ENCODE measurements around the gene SNRPA1. TPM values are rescaled to one million over a fixed set of nuclear protein-coding genes. Genes with fewer than 3 reads are reported as not detected.

Gene SNRPA1
- total RNA-seq, 1 donor from 2014 or later: 98.0 TPM

DNA sequence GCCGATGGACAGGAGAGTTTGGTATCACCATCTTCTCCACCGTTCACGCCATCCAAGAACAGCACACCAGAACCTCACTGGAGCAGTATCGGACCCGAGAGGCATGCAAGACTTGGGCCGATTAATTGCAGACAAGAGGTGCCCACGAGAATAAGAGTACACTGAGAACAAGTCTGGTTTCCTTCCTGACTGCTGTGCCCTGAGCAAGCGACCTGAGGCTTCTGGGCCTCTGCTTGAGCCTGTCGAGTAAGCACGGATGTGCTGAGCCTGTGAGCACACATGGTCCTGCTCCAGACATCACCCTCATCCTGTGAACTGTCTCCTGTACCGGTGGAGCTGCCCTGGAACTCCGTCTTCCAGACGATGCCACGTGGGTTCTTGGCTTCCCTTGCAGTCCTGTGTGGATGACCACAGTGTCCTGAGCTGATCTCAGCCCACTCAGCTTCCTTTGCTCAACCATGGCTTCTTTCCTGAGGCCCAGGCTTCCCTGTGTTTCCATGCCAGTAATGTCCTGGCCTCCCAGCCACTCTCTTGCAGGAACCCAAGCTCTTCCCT is 34.3 kb upstream of the SNRPA1 start:
- H3K27ac Mint-ChIP-seq: no peak overlapping the region
- Histone ChIP-seq H3K4me1 (no peaks in the 10 kb centered on the region), H3K79me2 (ENCODE audit: low read depth) (no peaks in the 10 kb centered on the region), H3K9me3 (ENCODE audit: low read depth) (no peaks in the 10 kb centered on the region), H3K9ac (no peak overlapping the region), H3K4me3 (no peak overlapping the region), H3F3A (ENCODE audit: low read depth) (no peaks in the 10 kb centered on the region), H3K27ac (no peak overlapping the region), H3K36me3 (no peaks in the 10 kb centered on the region), H4K20me1 (ENCODE audit: low read depth) (no peaks in the 10 kb centered on the region), H3K27me3 (peaks cover 4% of the 10 kb centered on the region), H3K4me2 (no peak overlapping the region), H2AFZ (replicated peaks) (no peak overlapping the region)
- TF ChIP-seq EZH2 (IDR thresholded peaks at IDR 0.05): no peak
- no peak for TF ChIP-seq EZH2phosphoT487 (IDR thresholded peaks at IDR 0.05)
- TF ChIP-seq, protein P1, sequence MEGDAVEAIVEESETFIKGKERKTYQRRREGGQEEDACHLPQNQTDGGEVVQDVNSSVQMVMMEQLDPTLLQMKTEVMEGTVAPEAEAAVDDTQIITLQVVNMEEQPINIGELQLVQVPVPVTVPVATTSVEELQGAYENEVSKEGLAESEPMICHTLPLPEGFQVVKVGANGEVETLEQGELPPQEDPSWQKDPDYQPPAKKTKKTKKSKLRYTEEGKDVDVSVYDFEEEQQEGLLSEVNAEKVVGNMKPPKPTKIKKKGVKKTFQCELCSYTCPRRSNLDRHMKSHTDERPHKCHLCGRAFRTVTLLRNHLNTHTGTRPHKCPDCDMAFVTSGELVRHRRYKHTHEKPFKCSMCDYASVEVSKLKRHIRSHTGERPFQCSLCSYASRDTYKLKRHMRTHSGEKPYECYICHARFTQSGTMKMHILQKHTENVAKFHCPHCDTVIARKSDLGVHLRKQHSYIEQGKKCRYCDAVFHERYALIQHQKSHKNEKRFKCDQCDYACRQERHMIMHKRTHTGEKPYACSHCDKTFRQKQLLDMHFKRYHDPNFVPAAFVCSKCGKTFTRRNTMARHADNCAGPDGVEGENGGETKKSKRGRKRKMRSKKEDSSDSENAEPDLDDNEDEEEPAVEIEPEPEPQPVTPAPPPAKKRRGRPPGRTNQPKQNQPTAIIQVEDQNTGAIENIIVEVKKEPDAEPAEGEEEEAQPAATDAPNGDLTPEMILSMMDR (IDR thresholded peaks at IDR 0.05): no peak
- H3K36me3 Mint-ChIP-seq: no peaks in the 10 kb centered on the region
- H3K4me1 Mint-ChIP-seq: peaks cover 5% of the 10 kb centered on the region
- DNase-seq (ENCODE audit: low spot score): no peak
- H3K4me3 Mint-ChIP-seq: no peak overlapping the region
- peaks cover 3% of the 10 kb centered on the region for H3K9me3 Mint-ChIP-seq
- H3K27me3 Mint-ChIP-seq (ENCODE audit: insufficient read depth, low read depth): peaks cover 12% of the 10 kb centered on the region

DNA sequence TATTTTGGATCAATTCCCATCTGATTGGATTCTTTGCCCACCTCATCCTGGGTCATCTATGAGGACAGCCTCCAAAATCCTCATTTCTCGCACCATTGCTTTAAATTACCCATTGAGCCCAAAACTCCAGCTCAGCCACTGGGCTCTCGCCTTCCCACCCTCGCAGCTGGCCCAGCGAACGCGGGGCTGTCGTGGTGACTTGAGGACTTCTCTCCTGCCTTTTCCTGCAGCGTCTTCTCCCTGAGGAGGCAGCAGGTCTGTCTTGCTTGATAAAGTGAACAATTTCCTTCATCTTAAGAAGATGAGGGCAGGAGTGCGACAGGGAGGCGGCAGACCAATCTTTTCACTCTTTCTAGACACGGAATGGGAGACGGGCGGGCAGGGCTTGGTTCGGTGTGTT is 33.0 kb upstream of the SNRPA1 start:
- no peak overlapping the region for H3K4me3 Mint-ChIP-seq
- DNase-seq (ENCODE audit: low spot score): no peak
- H3K4me2 ChIP-seq: no peak overlapping the region
- H3K36me3 ChIP-seq: no peaks in the 10 kb centered on the region
- H3K9me3 ChIP-seq (ENCODE audit: low read depth): no peaks in the 10 kb centered on the region
- no peaks in the 10 kb centered on the region for H3K79me2 ChIP-seq (ENCODE audit: low read depth)
- H3K4me3 ChIP-seq: no peak overlapping the region
- H3K9ac ChIP-seq: no peak overlapping the region
- H2AFZ ChIP-seq (replicated peaks): no peak overlapping the region
- no peaks in the 10 kb centered on the region for H4K20me1 ChIP-seq (ENCODE audit: low read depth)
- H3K27me3 ChIP-seq: peaks cover 4% of the 10 kb centered on the region
- H3K4me1 ChIP-seq: no peaks in the 10 kb centered on the region
- H3K27ac ChIP-seq: no peak overlapping the region
- peaks cover 16% of the 10 kb centered on the region for H3K27me3 Mint-ChIP-seq (ENCODE audit: insufficient read depth, low read depth)
- H3K4me1 Mint-ChIP-seq: peaks cover 5% of the 10 kb centered on the region
- H3F3A ChIP-seq (ENCODE audit: low read depth): no peaks in the 10 kb centered on the region
- no peak overlapping the region for H3K27ac Mint-ChIP-seq
- TF ChIP-seq, protein P1 (IDR thresholded peaks at IDR 0.05): no peak
- H3K36me3 Mint-ChIP-seq: no peaks in the 10 kb centered on the region
- H3K9me3 Mint-ChIP-seq: no peaks in the 10 kb centered on the region

DNA sequence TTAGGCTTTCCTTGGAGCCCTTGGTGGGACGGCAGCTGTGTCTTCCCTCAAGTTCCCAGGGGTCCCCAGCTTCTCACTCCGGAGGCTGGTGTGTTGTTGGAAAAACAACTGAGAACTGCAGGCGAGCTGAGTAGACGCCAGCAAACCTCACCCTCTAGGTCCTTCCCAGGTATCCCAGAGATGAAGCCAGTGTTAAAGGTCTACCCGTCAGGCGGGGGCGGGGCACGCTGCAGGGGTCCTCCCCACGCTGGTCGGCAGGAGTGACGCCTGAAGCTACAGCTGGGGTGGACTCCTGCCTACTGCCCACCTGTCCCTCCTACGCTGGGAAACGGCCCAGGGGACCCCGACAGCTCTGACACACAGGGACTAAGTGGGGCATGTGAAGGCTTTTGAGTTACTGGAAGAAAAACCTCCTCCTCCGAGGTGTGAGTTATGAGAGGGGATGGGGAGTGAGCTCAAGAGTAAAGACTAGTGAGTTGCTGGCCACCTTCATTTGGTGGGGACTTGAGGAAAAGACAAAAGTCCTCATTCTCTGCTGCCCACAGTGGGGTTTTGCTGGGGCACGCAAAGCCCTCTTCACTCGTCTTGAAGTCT is 32.2 kb upstream of the SNRPA1 start:
- H3K27me3 Mint-ChIP-seq (ENCODE audit: insufficient read depth, low read depth): peaks cover 22% of the 10 kb centered on the region

More for the DNA sequence above, 32.2 kb upstream of the SNRPA1 start:
- Histone ChIP-seq H2AFZ (replicated peaks) (no peak overlapping the region), H3K9ac (no peak overlapping the region), H3K27ac (no peak overlapping the region), H3K36me3 (no peaks in the 10 kb centered on the region), H3K4me2 (no peak overlapping the region), H3F3A (ENCODE audit: low read depth) (no peaks in the 10 kb centered on the region), H4K20me1 (ENCODE audit: low read depth) (no peaks in the 10 kb centered on the region), H3K9me3 (ENCODE audit: low read depth) (no peaks in the 10 kb centered on the region), H3K27me3 (peaks cover 2% of the 10 kb centered on the region), H3K4me1 (no peaks in the 10 kb centered on the region), H3K4me3 (no peak overlapping the region), H3K79me2 (ENCODE audit: low read depth) (no peaks in the 10 kb centered on the region)
- H3K4me1 Mint-ChIP-seq: peaks cover 5% of the 10 kb centered on the region
- H3K27ac Mint-ChIP-seq: no peak overlapping the region
- H3K36me3 Mint-ChIP-seq: no peaks in the 10 kb centered on the region
- DNase-seq (ENCODE audit: low spot score): no peak
- H3K9me3 Mint-ChIP-seq: no peaks in the 10 kb centered on the region
- TF ChIP-seq EZH2 (IDR thresholded peaks at IDR 0.05) (no peak), EZH2phosphoT487 (IDR thresholded peaks at IDR 0.05) (no peak)
- TF ChIP-seq, protein P1 (IDR thresholded peaks at IDR 0.05): no peak
- H3K4me3 Mint-ChIP-seq: no peak overlapping the region
